Endothelial cell of umbilical vein (primary cell): Measurements from ENCODE around the gene OR4D2. TPM values are rescaled to one million over a fixed set of nuclear protein-coding genes. Genes with fewer than 3 reads are reported as not detected.
"Not testable (repeated sequence)": the region's sequence is repeated elsewhere in the genome, so short reads cannot be mapped to it uniquely, and the experiment has no call there.

Experiments used
- BruUV-seq: library from RNA; stranded (reverse); fragments of 400-500 nt; replicated peaks from 2 replicates; lab custom pipeline; 2021; lab: Mats Ljungman, UMichigan
- CTCF ChIA-PET: fragments of 300-600, 350-600 bp; sonication (Branson Sonifier 250); formaldehyde crosslinking; loops from one replicate; lab custom pipeline; 2021; ENCODE audit warnings: antibody characterized with exemption, inconsistent platforms; lab: Charles Lee
- POLR2A ChIA-PET: fragments of 300-600, 350-600 bp; sonication (Branson Sonifier 250); formaldehyde crosslinking; loops from one replicate; lab custom pipeline; 2021; ENCODE audit warnings: antibody characterized with exemption, inconsistent platforms; lab: Charles Lee
- DNase-seq: peaks from one replicate; pipeline ENCODE4 v3.0.0-alpha.2; 2011; ENCODE audit warnings: low read depth, low spot score
- FAIRE-seq: peaks from 2 replicates; lab custom pipeline; 2011; peaks lifted over from hg19 to GRCh38; lab: Jason Lieb, UNC
- H2AFZ ChIP-seq: 2 replicates; pipeline ENCODE4 v1.6.0; 2012; ENCODE audit warnings: low read depth, low read length, control low read depth, inconsistent platforms
- H3K27ac ChIP-seq: 2 replicates; pipeline ENCODE4 v1.5.1; 2011; ENCODE audit warnings: low read depth, mild to moderate bottlenecking, control low read depth, low read length, moderate library complexity; ENCODE audit not compliant: insufficient read depth
- H3K27me3 ChIP-seq, 2 experiments: 2 replicates each; pipeline versions ENCODE4 v1.6.0 to v1.6.1; 2011; ENCODE audit warnings: low read length in 2 of 2, mixed read lengths in 1 of 2; ENCODE audit not compliant: control insufficient read depth in 2 of 2, insufficient read depth in 2 of 2
- H3K36me3 ChIP-seq, 2 experiments: 2 replicates in 1 of 2; 3 replicates in 1 of 2; pipeline ENCODE4 v1.5.1; 2011; ENCODE audit warnings: low read length in 2 of 2, mild to moderate bottlenecking in 1 of 2, moderate library complexity in 1 of 2; ENCODE audit not compliant: control insufficient read depth in 2 of 2, insufficient read depth in 2 of 2; ENCODE audit errors: extremely low read depth in 1 of 2
- H3K4me1 ChIP-seq: 3 replicates; pipeline ENCODE4 v1.5.1; 2011; ENCODE audit warnings: mild to moderate bottlenecking, low read length; ENCODE audit not compliant: control insufficient read depth, insufficient read depth; ENCODE audit errors: extremely low read depth
- H3K4me2 ChIP-seq: 2 replicates; pipeline ENCODE4 v1.6.1; 2011; ENCODE audit warnings: low read length, control low read depth, mixed read lengths; ENCODE audit not compliant: insufficient read depth
- H3K4me3 ChIP-seq, 3 experiments: fragments of 200-600 bp in 1 of 3; sonication (generic), shearing (Covaris generic) in 1 of 3; replicated peaks in 1 of 3; 2 replicates each; pipeline ENCODE4 v1.5.1; 2011 to 2016; ENCODE audit warnings: control low read depth in 3 of 3, low read length in 3 of 3, mild to moderate bottlenecking in 2 of 3, inconsistent platforms in 1 of 3, low read depth in 1 of 3, moderate library complexity in 1 of 3; ENCODE audit not compliant: insufficient read depth in 1 of 3
- H3K79me2 ChIP-seq: 2 replicates; pipeline ENCODE4 v1.6.0; 2012; ENCODE audit warnings: low read length, inconsistent platforms; ENCODE audit not compliant: control insufficient read depth, insufficient read depth
- H3K9ac ChIP-seq: replicated peaks from 2 replicates; pipeline ENCODE3; 2011; ENCODE audit warnings: low read length, control low read depth; ENCODE audit not compliant: insufficient read depth; ENCODE audit errors: extremely low read depth
- H3K9me1 ChIP-seq: replicated peaks from 3 replicates; pipeline ENCODE4 v1.6.0; 2011; ENCODE audit warnings: mild to moderate bottlenecking, low read length; ENCODE audit not compliant: control insufficient read depth, insufficient read depth; ENCODE audit errors: extremely low read depth
- H3K9me3 ChIP-seq: replicated peaks from 2 replicates; pipeline ENCODE4 v1.5.1; 2012; ENCODE audit warnings: low read length, inconsistent platforms; ENCODE audit not compliant: control insufficient read depth, insufficient read depth
- H4K20me1 ChIP-seq: replicated peaks from 2 replicates; pipeline ENCODE3; 2011; ENCODE audit warnings: mild to moderate bottlenecking, low read length; ENCODE audit not compliant: control insufficient read depth, insufficient read depth; ENCODE audit errors: extremely low read depth
- CTCF ChIP-seq, 2 donors: IDR thresholded peaks; 1 replicate in 1 of 2; 2 replicates in 1 of 2; pipeline ENCODE4 v1.5.1; 2011; ENCODE audit warnings: low read length in 2 of 2, mild to moderate bottlenecking in 2 of 2, moderate library complexity in 2 of 2, control low read depth in 1 of 2, inconsistent platforms in 1 of 2, low read depth in 1 of 2; ENCODE audit not compliant: insufficient read depth in 1 of 2; ENCODE audit errors: extremely low read depth in 1 of 2
- EZH2 ChIP-seq: IDR thresholded peaks from 2 replicates; pipeline ENCODE4 v1.6.1; 2012; ENCODE audit warnings: borderline replicate concordance, low read depth, mild to moderate bottlenecking, moderate library complexity, low read length, inconsistent platforms; ENCODE audit not compliant: severe bottlenecking
- FOS ChIP-seq: IDR thresholded peaks from 2 replicates; pipeline ENCODE4 v1.6.1; 2011; ENCODE audit warnings: mild to moderate bottlenecking, low read length, moderate library complexity, borderline replicate concordance; ENCODE audit not compliant: insufficient read depth
- GATA2 ChIP-seq: IDR thresholded peaks from 2 replicates; pipeline ENCODE4 v1.7.0; 2011; ENCODE audit warnings: low read depth, mild to moderate bottlenecking, moderate library complexity, mixed read lengths, low read length; ENCODE audit not compliant: insufficient read length, insufficient read depth
- JUN ChIP-seq: IDR thresholded peaks from 2 replicates; pipeline ENCODE4 v1.6.1; 2011; ENCODE audit warnings: borderline replicate concordance, low read depth; ENCODE audit not compliant: insufficient read length, insufficient read depth
- MAX ChIP-seq: IDR thresholded peaks from 2 replicates; pipeline ENCODE4 v1.6.1; 2011; ENCODE audit not compliant: insufficient read depth, insufficient read length
- POLR2A ChIP-seq: IDR thresholded peaks from 2 replicates; pipeline ENCODE4 v1.6.1; 2012; ENCODE audit warnings: low read depth, mild to moderate bottlenecking, control low read depth, low read length
- POLR2AphosphoS5 ChIP-seq: IDR thresholded peaks from 2 replicates; pipeline ENCODE4 v1.6.1; 2012; ENCODE audit warnings: low read depth, mild to moderate bottlenecking, control low read depth, low read length, moderate library complexity; ENCODE audit not compliant: insufficient read depth
- dilution Hi-C: fragments of 300-500 bp; cut with MboI; formaldehyde crosslinking; loops from one replicate; pipeline ENCODE4 v1.15.0; 2019; ENCODE audit warnings: low sequenced_read_pairs; ENCODE audit not compliant: extremely low pct_ligation_motif_present
- intact Hi-C: fragments of 100-400 bp; cut with micrococcal nuclease; formaldehyde crosslinking; loops from one replicate; pipeline ENCODE4 v1.10.0; 2022
- polyA plus RNA-seq, 4 experiments: library from polyadenylated mRNA; depleted of rRNA in 3 of 4; stranded (reverse) in 3 of 4; unstranded in 1 of 4; fragments of >200 nt; gene quantifications; 2 replicates each; pipeline versions ENCODE4 v1.2.1 to v1.2.3, GENCODE V29; 2011 to 2012; ENCODE audit warnings: missing spikeins in 1 of 4
- total RNA-seq: library from RNA; stranded (reverse); gene quantifications from 2 replicates; pipeline ENCODE4 v1.2.3, GENCODE V29; 2021

OR4D2 gene
- total and polyA plus RNA-seq, 2 donors (not counting 3 experiments of a cell fraction or from before 2014, with no cell fraction given) = not detected

DNA sequence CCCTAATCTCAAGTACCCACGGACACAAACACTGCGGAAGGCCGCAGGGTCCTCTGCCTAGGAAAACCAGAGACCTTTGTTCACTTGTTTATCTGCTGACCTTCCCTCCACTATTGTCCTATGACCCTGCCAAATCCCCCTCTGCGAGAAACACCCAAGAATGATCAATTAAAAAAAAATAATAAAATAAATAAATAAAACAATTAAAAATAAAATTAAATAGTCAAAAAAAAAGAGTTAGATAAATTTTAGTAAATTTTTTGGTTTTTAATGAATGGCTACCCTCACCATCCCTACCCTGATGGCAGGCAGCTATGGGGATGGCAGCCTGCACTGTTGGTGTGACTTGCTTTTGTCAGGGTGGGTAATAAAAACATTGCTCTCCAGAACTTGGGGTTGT is 23.4 kb upstream of the OR4D2 start:
- CTCF ChIA-PET, BruUV-seq, H3K4me1 ChIP-seq, H3K36me3 ChIP-seq, DNase-seq, intact Hi-C loops, H3K9me3 ChIP-seq, H3K4me2 ChIP-seq, H3K79me2 ChIP-seq, FAIRE-seq, POLR2A ChIA-PET, H4K20me1 ChIP-seq, H3K27ac ChIP-seq, dilution Hi-C loops, H3K9ac ChIP-seq, H3K9me1 ChIP-seq, H2AFZ ChIP-seq, H3K27me3 ChIP-seq, H3K4me3 ChIP-seq: not testable (repeated sequence)

- H3K4me1 ChIP-seq = no peaks in the 10 kb centered on the region
- H3K27ac ChIP-seq = no peak overlapping the region
- H3K79me2 ChIP-seq = no peaks in the 10 kb centered on the region
- H3K36me3 ChIP-seq = no peaks in the 10 kb centered on the region
- H3K9me1 ChIP-seq = no peaks in the 10 kb centered on the region
- CTCF ChIA-PET = no interaction called here
- no TSS peak for BruUV-seq
- no peak overlapping the region for H3K9ac ChIP-seq
- H3K4me2 ChIP-seq = no peak overlapping the region
- FAIRE-seq (no peak), DNase-seq (no peak)
- dilution Hi-C loops = no loop called here
- no peaks in the 10 kb centered on the region for H4K20me1 ChIP-seq
- no peak for TF ChIP-seq EZH2
- no peak for TF ChIP-seq CTCF (IDR thresholded peaks at IDR 0.05; ENCODE audit: extremely low read depth in 1 of 2, insufficient read depth in 1 of 2, low read depth in 1 of 2, low read length in 2 of 2)
- no peak for TF ChIP-seq MAX
- TF ChIP-seq GATA2 = no peak
- TF ChIP-seq FOS = no peak
- TF ChIP-seq JUN = no peak
- TF ChIP-seq POLR2A = no peak
- TF ChIP-seq POLR2AphosphoS5 = no peak
- no peak overlapping the region for H2AFZ ChIP-seq
- POLR2A ChIA-PET = no interaction called here
- peaks cover 2 to 8% of the 10 kb centered on the region in 2 experiments for H3K27me3 ChIP-seq
- H3K9me3 ChIP-seq = no peaks in the 10 kb centered on the region
- intact Hi-C loops = no loop called here
- H3K4me3 ChIP-seq = no peak overlapping the region
These were observed 22.0 kb upstream of the OR4D2 start for GRCh38 chr17:58144801-58145200.
